AG09319 (cell line): Measurements from ENCODE around the gene RNF213.
"Not testable (repeated sequence)": the region's sequence is repeated elsewhere in the genome, so short reads cannot be mapped to it uniquely, and the experiment has no call there.

ENCODE experiments used
- DNase-seq: peaks from one replicate; pipeline ENCODE4 v3.0.0-alpha.2; 2010; ENCODE audit warnings: low read depth; ENCODE audit errors: extremely low read depth
- TF ChIP-seq, protein P1 (sequence below): IDR thresholded peaks from 2 replicates; pipeline ENCODE4 v1.5.1; 2011; ENCODE audit warnings: low read depth, mild to moderate bottlenecking, inconsistent platforms, low read length, moderate library complexity

The RNF213 gene

DNA sequence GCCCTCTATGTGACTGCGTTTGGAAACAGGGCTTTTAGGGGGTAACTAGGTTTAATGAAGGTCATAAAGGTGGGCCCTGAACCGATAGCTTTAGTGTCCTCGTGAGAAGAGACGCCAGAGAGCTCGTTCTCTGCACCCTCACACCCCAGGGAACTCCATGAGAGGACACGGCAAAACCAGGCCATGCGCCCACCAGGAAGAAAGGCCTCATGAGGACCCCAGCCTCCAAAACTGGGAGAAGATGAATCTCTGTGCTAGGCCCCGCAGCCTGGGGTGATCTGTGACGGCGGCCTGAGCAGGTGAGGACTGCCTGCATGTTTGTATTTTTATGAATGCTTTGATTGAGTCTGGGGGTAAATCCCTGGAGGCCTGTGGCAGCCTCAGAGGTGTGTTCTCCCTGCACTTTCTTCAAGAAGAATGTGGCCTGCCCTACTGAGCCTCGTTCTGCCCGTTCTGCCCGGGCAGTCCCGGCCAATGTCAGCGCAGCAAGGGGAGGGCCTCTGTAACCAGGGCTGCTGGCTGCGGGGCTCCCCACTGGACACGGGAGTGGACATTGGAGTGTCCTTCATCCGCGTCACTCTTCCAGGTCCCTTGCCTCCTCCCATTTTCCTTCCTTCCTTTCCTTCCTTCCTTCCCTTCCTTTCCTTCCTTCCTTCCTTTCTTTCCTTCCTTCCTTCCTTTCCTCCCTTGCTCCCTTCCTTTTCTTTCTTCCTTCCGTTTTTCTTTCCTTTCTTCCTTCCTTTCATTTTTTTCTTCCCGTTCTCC, 6.8 kb upstream of the RNF213 start:
- TF ChIP-seq, protein P1, sequence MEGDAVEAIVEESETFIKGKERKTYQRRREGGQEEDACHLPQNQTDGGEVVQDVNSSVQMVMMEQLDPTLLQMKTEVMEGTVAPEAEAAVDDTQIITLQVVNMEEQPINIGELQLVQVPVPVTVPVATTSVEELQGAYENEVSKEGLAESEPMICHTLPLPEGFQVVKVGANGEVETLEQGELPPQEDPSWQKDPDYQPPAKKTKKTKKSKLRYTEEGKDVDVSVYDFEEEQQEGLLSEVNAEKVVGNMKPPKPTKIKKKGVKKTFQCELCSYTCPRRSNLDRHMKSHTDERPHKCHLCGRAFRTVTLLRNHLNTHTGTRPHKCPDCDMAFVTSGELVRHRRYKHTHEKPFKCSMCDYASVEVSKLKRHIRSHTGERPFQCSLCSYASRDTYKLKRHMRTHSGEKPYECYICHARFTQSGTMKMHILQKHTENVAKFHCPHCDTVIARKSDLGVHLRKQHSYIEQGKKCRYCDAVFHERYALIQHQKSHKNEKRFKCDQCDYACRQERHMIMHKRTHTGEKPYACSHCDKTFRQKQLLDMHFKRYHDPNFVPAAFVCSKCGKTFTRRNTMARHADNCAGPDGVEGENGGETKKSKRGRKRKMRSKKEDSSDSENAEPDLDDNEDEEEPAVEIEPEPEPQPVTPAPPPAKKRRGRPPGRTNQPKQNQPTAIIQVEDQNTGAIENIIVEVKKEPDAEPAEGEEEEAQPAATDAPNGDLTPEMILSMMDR, result no peak
- no peak for DNase-seq

DNA sequence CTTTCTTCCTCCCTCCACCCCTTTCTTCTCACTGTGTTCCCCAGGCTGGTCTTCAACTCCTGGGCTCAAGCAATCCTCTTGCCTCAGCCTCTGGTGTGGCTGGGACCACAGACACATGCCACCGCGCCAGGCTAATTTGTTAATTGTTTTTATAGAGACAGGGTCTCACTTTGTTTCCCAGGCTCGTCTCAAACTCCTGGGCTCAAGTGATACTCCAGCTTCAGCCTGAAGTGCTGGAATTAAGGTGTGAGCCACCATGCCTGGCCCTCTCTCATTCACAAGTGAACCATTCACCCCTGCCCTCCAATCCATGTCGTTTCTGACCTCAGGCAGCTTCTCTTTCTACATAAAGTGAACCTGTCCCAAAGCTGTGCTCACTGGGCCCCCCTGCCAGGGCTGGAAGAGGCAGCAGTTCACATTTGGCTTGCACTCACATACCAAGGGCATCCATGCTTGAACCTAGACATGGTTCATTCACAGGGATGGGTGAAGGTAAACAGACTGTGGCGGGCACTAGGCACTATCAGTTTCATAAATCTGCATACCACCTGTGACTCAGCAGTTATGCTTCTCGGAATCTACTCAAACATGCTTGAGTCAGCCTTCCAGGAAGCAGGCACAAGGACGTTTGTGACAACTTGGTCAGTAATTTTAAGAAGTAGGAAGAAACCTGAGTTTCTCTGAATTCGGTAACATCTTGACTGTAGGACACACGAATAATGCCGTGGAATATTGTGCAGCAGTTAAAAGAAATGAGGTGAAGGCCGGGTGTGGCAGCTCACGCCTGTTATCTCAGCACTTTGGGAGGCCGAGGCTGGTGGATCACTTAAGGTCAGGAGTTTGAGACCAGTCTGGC, 6.0 kb upstream of the RNF213 start:
- TF ChIP-seq, protein P1, result no peak; the same call in 1 of the 2 replicates
- peak; percentile 88 for DNase-seq

DNA sequence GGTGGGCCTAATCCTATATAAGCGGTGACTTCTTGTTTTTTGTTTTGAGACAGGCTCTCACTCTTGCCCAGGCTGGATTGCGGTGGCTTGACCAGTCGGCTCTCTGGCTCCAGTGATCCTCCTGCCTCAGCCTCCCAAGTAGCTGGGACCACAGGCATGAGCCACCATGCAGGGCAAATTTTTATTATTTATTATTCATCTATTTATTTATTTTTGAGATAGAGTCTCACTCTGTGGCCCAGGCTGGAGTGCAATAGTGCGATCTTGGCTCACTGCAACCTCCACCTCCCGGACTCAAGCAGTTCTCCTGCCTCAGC, 4.7 kb upstream of the RNF213 start:
- TF ChIP-seq, protein P1, result no peak
- no peak for DNase-seq

DNA sequence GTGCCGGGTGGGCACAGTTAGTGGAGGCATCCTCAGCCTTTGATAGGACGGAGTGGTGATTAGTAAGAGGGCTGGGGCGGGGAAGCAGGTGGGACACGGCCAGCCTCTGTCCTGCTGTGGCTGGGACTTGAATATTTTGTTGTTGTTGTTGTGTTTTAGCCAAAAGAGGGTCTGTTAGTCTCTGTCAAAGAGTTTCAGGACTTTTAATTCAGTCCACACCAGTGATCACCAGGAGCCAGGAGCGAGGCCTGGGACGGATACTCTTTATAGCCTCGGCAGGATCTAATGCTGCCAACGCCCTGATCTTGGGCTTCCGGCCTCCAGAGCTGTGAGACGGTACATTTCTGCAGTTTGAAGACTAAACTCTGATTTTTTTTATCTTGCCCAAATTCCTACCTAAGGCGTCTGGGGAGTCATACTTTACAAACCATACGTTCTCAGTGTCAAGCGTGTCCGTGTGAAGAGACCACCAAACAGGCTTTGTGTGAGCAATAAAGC, 2.9 kb upstream of the RNF213 start:
- TF ChIP-seq, protein P1, result no peak
- DNase-seq, result no peak

DNA sequence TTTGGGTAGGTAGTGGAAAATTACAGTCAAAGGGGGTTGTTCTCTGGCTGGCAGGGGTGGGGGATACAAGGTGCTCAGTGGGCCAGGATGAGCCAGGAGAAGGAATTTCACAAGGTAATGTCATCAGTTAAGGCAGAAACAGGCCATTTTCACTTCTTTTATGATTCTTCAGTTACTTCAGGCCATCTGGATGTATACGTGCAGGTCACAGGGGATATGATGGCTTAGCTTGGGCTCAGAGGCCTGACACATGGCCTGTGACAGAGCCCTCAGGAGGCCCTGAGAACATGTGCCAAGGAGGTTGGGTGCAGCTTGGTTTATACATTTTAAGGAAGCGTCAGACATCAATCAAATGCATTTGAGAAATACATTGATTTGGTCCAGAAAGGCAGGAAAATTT, 2.4 kb upstream of the RNF213 start:
- not testable (repeated sequence) for DNase-seq

DNA sequence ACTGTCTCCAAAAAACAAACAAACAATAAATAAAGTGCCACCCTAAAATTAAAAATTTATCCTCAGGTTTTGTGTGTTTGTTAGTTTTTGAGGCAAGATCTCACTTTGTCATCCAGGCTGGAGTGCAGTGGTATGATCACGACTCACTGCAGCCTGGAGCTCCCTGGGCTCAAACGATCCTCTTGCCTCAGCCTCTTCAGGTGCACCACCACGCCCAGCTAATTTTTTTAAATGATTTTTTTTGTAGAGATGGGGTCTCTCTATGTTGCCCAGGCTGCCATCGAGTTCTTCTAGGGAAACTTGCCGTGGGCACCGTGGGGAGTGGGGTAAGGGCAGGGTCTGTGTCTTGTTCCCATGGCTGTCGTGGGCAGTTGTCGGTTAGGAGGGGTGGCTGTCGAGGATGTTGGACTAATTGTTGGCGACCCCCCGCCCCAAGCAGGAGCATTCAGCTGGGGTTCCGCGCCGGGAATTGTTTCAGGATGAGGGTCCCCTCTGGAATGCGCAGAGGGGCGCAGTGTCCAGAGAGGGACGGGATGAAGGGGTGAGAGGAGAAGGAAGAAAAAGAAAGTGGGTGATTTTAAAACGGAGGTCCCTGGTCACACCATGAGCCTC, 1.1 kb upstream of the RNF213 start:
- DNase-seq, result no peak
- TF ChIP-seq, protein P1, result no peak

DNA sequence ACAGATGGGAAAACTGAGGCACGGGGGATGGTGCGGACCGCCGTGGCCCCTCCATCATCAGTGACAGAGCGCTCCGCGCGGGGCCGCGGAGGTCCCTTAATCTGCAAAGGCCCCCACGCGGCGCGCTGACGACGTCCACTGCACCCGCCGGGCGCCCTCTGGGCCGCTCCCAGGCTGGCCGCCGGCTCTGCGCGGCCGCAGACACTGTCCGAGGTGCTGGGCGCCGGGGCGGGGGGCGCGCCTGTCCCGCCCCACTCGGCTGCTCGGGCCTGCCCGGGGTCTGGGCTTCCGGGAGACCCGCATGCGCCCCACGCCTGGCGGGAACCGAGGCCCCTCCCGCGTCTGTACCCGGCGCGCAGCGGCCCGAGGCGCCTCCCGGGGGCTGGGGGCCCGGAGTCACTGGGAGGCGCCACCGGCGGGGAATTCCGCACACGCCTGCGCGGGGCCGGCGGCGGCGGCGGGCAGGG, 550 bp upstream of the RNF213 start:
- TF ChIP-seq, protein P1, result no peak
- peak; percentile 59 for DNase-seq
